Activated CD8-positive, alpha-beta memory T cell treated with anti-CD3 and anti-CD28 coated beads, Interleukin-2, amount 50 U/mL, for 1 hour (primary cell): ENCODE data around the gene NELL1.

Experiments
- DNase-seq: peaks from one replicate; pipeline ENCODE4 v3.0.0-alpha.2; 2020; ENCODE audit errors: extremely low read depth

NELL1 gene

DNA sequence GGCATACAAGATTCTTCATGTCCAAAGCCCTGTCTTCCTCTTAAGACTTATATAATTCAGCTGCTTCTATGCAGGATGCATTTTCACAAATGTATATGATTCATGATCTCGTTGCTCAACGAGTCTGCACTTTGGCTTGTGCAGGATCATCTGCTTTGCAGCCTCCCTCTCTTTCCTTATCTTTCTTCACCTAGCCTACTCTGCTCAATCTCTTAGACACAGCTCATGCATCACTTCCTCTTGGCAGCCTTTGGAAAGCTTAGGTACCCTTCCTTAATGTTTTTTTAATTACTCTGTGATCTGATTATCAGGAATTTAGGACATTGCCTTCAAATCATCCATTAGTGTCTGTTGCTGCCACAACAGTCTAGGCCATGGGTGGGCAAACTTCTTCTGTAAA lies 673.8 kb downstream of the NELL1 start:
- DNase-seq, result no peak

DNA sequence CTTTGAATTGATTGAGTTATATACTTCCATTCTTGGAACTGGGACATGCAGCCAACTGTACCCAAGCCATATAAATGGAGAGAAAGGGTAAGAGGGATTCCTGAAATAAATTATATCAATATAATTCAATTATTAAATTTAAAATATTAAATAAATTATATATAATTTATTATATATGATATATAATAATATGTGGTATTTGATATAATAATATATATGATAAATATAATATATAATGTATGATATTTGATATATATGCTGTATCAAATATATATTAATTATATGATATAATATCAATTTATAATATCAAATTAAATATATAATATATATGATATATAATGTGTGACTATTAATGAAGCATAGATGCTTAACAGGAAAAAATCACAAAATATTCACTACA lies 677.0 kb downstream of the NELL1 start:
- no peak for DNase-seq

DNA sequence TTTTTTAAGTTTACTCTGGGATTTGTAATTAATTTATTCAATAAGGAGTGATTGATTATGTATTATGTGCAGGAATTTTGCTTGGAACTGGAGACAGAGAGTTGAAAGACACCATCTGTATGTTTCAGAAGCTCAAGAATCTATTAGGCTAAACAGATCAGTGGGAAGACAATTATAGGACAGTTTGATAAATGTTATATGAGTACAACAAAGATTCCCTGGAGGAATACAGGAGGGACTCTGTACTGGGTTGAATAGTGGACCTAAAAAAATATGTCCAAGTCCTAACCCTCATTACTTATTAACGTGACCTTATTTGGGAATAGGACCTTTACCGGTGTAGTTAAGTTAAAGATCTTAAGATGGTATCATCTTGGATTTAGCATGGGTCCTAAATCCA lies 681.2 kb downstream of the NELL1 start:
- no peak for DNase-seq

DNA sequence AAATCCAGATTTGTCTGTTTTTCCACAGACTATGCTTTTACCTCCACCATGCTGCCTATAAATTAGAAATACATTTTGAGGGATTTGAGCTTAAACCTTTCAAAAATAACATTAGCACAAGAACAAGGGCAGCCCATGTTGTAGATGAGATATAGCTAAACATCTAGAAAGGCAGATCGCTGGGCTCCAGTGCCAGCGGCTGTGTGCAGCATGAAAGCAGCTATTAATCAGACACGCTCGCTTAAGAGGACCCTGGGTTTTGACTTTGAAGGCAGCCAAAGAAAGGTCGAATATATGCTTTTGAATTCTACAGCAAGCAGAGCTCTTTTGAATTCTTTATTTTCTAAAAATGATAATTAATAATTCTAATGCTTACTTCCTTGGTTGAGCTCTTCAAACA lies 684.0 kb downstream of the NELL1 start:
- DNase-seq, result no peak

DNA sequence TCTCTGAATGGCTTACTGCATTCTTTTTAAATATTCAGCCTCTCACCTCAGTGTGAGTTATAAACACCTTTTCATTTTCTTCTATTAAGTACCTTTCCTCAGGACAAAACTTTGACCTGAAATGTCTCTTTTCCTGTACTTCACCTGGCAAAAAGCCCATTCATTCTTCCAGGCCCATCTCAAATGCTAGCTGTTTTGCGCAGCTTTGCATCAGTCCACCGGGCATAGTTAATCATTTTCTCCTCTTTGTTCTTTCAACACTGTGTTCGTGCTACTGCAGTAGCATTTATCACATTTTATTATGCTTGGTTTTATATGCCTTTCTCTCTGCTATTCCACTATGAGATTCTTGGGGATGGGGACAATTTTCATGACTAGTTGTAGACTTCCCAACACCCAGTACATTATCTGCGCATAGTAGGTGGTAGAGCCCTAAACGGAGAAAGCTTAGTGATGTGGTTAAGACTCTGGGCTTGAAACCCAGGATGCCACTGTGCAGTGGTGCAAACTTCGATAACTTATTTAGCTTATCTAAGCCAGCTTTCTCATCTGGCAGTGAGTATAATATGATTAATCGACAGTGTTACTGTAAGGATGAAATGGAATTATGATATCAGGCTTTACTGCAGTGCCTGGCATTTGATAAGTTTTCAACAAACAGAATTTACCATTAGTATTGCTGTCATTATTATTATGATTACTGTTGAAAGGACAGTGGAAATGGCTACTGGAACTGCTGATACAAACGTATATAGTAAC lies 695.7 kb downstream of the NELL1 start:
- no peak for DNase-seq

DNA sequence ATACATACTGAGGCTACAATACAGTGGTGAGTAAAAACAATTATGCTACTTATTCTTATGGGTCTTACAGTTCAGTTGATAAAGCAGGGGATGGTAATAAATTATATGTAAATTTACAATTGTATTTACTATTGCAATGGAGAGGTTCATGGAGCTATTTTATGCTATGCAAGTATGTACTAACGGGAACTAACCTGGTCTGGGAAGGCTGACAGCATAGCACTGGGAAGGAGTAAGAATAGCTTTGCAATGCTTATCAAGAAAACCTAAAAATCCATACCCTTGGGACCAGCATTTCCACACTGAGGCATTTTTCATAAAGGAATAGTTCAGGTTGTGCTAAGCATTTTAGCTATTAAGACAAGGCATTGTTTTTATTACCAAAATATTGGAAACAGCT lies 700.6 kb downstream of the NELL1 start:
- no peak for DNase-seq

DNA sequence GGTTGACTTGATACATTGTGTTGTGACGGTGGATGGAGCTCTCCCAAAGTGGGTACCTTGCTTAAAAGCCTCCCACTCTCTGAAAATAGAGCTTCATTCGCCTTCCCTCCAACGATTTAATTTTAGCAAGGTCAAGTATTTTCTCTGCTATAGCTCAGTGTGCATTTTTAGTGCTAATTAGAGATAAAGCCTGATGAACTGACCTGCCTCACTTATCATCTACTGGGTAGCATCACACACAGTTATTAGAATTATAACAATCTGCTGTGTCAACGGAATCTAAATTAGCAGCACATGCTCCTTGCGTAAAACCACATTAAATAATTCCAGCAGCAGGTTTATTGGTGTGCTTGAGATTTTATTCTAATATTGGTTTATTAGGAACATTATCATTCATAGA lies 701.7 kb downstream of the NELL1 start:
- no peak for DNase-seq

DNA sequence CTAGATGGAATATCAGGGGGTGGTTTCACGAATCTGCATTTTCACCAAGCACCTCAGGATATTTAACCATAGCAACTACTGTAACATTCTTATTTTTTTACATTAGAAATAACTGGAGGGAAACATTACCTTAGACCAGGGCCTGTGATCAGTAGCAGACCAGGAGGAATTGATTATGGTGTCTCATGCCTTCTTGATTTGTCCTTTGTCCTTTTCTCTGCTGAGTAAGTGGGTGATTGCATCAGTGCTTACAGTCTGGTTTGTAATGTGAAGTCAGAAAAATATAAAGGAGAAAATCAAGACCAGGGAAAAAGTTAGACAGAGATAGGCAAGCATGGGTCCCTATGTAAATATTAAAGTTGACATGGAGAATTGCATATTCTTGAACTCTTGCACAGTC lies 703.3 kb downstream of the NELL1 start:
- no peak for DNase-seq

DNA sequence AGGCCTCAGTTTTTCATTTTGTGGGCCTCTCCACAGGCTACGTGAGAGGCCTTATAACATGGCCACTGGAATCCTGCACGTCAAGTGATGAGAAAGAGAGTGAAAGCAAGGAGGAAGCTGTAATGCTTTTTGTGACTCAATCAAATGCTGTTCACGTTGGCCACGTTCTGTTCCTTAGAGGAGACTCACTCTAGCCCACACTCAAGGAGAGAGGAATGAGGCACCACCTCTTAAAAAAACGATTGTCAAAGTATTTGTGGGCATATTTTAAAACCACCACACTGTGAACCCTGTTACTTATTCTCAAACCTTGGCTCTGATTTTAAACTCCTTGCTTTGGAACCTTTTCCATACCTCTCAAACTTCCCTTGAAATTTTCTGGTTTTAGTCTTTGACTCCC lies 705.0 kb downstream of the NELL1 start:
- DNase-seq, result no peak

DNA sequence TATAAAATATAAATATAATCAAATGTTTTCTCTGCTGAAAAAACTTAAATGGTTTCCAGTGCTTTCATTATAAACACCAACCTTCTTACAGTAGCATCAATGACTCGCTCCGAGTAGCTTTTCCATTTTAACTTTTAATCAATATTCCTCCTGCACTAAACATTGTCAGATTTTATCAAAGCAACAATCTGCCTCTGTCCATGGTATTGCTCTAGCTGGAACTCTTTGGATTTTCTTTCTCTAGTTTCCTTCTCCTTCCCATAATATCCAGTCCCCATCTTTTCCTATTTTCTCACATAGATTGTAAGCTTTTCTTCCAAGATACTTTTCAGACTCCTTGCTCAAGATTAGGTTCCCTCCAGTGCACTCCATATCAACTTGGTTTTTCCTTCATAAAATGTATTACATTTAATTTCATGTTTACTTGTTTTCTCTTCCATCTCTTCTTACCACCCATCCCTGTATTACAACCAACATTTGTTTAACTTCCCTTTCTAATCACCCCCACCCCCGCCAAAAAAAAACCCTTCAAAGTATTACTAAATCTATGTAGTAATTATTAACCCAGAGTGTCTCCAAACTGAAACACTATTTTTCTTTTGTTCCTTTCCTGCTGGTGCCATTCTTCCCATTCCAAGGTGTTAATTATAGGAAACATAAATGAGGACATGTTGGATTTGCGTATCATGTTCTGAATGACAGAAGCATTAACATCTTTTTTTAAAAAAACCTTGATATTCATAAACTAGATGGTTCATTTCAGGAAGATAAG lies 716.5 kb downstream of the NELL1 start:
- DNase-seq, result no peak

DNA sequence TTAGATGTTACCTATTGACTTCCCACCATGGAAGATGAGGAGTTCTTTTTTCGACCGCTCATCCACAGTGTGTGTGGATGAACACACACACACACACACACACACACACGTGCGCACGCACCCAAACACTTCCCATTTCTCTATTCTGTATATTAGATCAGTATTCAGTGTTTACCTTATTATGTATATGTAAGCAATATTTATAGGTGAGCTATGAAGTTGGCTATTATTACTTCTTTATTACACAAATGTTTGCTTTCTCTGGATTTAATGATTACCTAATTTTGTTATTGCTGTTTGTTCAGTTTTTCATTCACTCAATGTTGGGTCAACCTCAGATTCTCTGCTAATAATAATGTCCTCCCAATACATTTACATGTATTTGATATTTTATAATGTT lies 721.0 kb downstream of the NELL1 start:
- no peak for DNase-seq

DNA sequence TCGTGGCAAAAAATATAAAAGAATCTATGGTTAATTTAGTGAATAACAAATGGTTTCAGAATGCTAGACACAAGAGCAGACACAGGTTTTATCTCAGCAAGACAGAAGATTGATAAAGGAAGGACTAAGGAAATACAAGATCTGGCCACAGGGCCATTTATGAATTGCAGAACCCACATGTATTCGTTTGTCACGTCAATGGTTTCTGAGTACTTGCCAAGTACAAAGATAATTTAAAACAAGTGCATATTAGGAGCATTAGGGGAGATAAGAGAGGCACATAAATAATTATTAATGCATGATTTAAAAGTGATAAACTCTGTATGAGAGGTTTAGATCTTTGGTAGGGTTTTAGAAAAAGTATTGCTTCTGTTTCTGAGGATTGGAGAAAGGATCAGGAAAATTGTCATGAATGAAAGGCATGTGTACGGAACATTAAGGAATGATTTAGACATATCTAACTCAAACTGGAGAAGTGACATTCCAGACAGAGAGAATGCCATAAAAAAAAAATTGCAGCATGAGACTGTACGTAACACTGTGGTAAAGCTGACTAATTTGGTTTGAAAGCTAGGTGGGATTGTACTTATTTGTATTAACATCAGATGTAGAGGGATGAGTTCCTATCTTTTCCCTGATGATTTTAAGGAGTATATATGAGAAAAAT lies 727.1 kb downstream of the NELL1 start:
- DNase-seq, result no peak

DNA sequence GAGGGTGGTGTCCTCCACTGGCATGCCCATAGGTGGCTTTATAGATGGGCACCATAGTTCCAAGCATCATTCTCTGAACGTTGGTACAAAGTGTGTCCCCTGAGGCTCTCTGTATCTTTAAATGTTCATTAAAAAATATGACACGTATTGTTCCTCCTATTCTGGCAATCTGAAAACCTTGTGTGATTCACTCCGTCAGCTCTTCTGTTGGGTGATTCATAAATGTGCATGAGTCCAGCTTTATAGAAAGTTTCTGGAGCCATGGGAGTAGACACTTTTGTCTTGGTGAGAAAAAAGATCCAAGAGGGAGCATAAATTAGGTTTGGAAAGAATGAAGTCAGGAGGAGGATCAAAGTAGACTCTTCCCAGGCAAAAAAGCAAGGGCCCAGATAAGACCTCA lies 728.8 kb downstream of the NELL1 start:
- no peak for DNase-seq

DNA sequence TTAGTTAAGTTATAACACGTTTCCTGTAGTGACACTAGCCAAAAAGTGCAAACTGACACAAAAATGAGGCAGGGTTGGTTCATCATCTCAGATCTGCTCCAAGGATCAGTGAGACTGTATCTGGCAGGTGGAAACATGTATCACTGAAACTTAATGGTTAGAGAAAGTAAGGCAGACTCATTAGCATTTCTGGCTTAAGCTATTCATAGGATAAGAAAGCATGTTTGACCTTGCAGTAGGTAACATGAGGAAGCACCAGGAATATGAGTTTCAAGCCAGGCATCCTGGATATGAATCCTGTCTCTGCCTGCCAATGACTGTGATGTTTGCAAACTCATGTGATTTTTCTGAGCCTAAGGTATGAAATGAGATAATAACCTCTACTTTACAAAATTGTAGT lies 732.1 kb downstream of the NELL1 start:
- no peak for DNase-seq

DNA sequence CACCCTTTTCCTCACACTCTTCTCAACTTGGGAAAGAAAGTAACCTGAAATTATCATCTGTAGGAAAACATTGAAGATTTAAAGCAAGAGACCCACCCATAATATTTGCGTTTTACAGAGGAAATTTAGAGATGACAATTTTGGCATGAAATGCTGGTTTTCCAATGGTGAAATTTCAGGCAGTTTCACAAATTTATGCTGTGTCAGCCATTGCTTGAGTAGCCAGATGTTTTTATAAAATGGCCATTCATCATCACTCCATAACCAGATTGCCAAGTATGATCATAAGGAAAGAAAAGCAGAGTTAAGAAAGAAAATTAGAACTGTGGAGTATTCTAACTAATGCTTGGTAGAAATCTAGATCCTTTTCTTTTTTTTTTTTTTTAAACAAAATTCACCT lies 732.9 kb downstream of the NELL1 start:
- DNase-seq, result no peak

DNA sequence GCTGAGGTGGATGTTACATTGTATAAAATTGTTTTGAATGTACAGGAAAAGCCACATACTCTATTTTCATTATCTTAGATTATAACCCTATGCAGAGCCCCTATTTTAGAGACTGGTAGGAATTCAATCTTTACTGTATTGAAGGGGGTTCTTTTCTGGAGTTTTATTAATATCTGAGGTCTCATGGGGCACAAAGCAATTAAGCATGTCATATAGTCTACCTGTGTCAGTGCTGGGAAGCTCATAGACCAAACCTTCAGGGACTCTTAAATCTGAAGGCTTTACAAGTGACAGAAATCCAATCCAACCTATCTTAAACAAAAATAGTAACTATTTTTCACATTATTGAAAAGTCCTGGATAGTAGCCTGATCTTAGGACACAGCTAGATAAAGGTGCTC lies 733.7 kb downstream of the NELL1 start:
- no peak for DNase-seq

DNA sequence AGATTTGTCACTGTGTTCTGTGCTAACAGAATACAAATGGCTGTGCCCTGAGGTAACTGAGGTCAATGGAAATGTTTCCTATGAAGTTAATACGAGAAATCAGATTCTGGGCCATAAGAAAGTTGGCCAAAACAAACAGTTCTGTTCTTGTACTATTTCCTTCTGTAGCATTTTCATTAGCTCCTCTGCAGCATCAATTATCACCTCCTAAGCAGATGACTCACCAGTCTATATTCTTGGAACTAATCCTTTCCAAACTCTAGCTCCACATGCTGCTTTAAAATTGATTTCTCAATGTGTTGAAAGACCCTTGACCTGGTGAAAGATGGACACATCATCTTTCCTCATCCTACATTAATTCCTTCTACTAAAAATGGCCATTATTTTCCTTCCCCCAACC lies 736.0 kb downstream of the NELL1 start:
- no peak for DNase-seq

DNA sequence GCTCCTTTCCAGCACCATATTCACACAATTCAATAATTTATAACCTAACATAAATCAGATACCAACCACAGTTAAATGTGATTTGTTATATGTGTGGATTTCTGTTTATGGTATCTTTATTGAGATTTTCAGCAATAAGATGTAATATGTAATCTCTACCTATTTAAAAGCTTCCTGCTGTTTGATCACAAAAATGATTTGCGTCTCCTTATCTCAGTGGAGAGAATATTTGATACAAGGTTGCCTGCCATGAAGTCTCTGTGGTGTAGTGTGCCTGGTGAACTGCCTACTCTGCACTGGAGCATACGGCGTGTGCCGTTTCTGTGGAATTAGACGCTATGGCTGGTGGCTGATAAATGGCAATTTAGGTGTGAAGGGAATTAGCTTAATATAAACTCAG lies 741.1 kb downstream of the NELL1 start:
- DNase-seq, result no peak

DNA sequence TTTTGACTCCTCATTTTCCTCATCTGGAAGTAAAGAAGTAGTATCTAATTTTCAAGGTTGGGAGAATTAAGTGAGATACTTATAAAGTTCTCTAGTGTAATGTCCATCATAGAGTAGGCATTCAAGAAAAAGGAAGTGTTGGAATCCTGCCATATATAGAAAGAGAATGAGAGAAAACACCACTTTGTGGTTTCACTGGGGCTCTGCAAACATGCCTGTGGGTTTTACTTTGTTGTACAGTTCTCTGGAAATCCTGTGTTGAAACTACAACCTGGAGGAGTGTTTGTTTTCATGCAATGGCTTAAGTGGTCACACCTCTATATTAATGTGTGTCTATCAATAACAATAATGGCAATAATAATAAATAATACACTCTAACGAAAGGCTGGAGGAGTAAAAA lies 741.7 kb downstream of the NELL1 start:
- DNase-seq, result no peak

DNA sequence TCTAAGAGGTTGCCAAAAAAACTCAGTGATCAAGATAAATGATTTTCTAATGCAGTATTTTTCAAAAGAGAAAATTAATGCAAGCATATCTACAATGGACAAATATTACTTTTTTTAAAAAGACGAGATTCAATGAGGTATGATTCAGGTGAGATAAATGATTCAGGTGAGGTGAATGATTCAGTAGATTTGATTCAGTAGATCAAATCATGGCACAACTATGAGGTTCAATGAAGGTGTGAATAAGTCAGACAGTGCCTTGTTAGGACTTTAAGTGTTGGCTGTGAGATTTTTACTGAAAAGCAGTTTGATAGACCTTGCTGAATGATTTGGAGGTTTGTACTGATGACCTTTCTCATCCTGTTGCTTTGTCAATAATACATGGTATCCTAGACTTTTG lies 742.2 kb downstream of the NELL1 start:
- no peak for DNase-seq

DNA sequence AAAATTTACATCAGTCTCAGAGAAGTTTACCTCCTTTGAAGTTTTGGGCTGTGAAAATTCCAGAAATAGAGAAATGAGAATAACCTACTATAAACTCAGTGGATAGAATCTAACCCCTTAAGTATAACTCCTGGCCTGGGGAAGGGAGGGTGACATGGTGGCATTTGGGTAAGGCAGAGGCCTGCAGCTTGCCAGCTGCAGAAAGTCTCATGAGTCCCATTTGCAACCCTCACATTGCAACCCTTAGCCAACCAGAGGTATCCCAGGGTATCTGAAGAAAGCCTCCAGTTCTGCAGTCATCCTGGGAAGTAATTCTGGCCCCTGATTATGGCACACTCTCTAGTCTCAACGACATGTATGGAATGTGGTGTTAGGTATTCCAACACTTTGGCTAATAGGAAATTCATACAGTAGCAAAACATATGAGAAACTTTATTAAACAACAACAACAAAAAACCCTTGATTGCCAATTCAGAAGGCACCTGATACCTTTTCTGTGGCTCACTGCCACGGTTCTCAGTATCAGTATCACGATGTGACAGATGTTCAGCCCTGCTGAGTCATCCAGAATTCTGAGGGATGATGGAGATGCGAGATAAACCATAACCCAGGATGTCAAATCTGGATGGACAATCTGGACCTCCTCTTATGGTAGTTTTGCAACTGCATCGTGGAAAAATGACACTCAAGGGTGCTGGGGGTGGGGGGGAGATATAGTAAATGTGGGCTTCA lies 743.4 kb downstream of the NELL1 start:
- no peak for DNase-seq

DNA sequence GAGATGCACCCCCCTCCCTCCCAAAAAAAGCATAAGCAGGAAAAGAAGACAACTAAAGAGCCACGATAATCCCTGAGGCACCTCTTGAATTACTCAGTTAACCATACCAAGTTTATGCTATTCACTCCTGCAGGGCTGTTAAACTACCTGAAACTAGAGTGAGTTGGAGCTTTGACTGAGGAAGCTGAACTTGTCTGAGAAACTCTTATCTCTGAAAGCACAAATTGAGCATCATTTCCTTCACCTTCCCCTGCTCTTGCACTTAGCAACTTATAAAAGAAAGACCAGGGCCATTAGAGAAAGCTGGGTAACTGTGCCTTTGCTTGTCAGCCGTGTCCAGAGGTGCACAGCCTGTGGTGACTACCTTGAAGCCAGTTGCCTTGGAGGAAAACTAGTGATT lies 745.6 kb downstream of the NELL1 start:
- DNase-seq, result no peak
